Measurements from ENCODE around the gene BCKDHA.

The BCKDHA gene

GRCh38 chr19:41352609-41353465 is 44.8 kb upstream of the BCKDHA start:
- Histone ChIP-seq H3K36me3 (ENCODE audit: control insufficient read depth, insufficient read depth, low read length) (peaks cover 6% of the 10 kb centered on the region), H3K27me3 (replicated peaks; ENCODE audit: control insufficient read depth, insufficient read depth, low read length) (no peaks in the 10 kb centered on the region), H3K4me3 (replicated peaks; ENCODE audit: low read depth, low read length) (peak overlapping the region; percentile 94)
- peak; percentile 88 for DNase-seq (ENCODE audit: extremely low read depth, insufficient read length)
- TF ChIP-seq CTCF (IDR thresholded peaks at IDR 0.05; ENCODE audit: insufficient read depth, low read length, poor library complexity, severe bottlenecking): peak; percentile 93

GRCh38 chr19:41353466-41354342 is 43.9 kb upstream of the BCKDHA start, which contains the start of gene TGFB1:
TSS of gene TGFB1 (minus strand) at chr19:41353922. CDS start at chr19:41353044, 878 bp downstream.
- Histone ChIP-seq H3K27me3 (replicated peaks; ENCODE audit: control insufficient read depth, insufficient read depth, low read length) (no peaks in the 10 kb centered on the region), H3K36me3 (ENCODE audit: control insufficient read depth, insufficient read depth, low read length) (peaks cover 2% of the 10 kb centered on the region), H3K4me3 (replicated peaks; ENCODE audit: low read depth, low read length) (peak within 1 kb of the TSS; percentile 94)
- DNase-seq (ENCODE audit: extremely low read depth, insufficient read length): peak; percentile 93
- peak; percentile 92 for TF ChIP-seq CTCF (IDR thresholded peaks at IDR 0.05; ENCODE audit: insufficient read depth, low read length, poor library complexity, severe bottlenecking)

GRCh38 chr19:41354343-41354953 is 43.2 kb upstream of the BCKDHA start:
- DNase-seq (ENCODE audit: extremely low read depth, insufficient read length): no peak
- no peak for TF ChIP-seq CTCF (IDR thresholded peaks at IDR 0.05; ENCODE audit: insufficient read depth, low read length, poor library complexity, severe bottlenecking)
- H3K36me3 ChIP-seq (ENCODE audit: control insufficient read depth, insufficient read depth, low read length): no peaks in the 10 kb centered on the region
- H3K4me3 ChIP-seq (replicated peaks; ENCODE audit: low read depth, low read length): peak overlapping the region; percentile 47
- H3K27me3 ChIP-seq (replicated peaks; ENCODE audit: control insufficient read depth, insufficient read depth, low read length): no peaks in the 10 kb centered on the region

- no peaks in the 10 kb centered on the region for H3K27me3 ChIP-seq (replicated peaks; ENCODE audit: control insufficient read depth, insufficient read depth, low read length)
- no peak for TF ChIP-seq CTCF (IDR thresholded peaks at IDR 0.05; ENCODE audit: insufficient read depth, low read length, poor library complexity, severe bottlenecking)
- H3K36me3 ChIP-seq (ENCODE audit: control insufficient read depth, insufficient read depth, low read length): no peaks in the 10 kb centered on the region
- no peak overlapping the region for H3K4me3 ChIP-seq (replicated peaks; ENCODE audit: low read depth, low read length)
- no peak for DNase-seq (ENCODE audit: extremely low read depth, insufficient read length)
Observed at GRCh38 chr19:41355035-41355434, 42.6 kb upstream of the BCKDHA start.

- DNase-seq (ENCODE audit: extremely low read depth, insufficient read length): no peak
- H3K36me3 ChIP-seq (ENCODE audit: control insufficient read depth, insufficient read depth, low read length): no peaks in the 10 kb centered on the region
- H3K4me3 ChIP-seq (replicated peaks; ENCODE audit: low read depth, low read length): no peak overlapping the region
- H3K27me3 ChIP-seq (replicated peaks; ENCODE audit: control insufficient read depth, insufficient read depth, low read length): no peaks in the 10 kb centered on the region
- no peak for TF ChIP-seq CTCF (IDR thresholded peaks at IDR 0.05; ENCODE audit: insufficient read depth, low read length, poor library complexity, severe bottlenecking)
Observed at GRCh38 chr19:41355802-41356201, 41.8 kb upstream of the BCKDHA start.
